ENCODE measurements around the gene TTL.

DNA sequence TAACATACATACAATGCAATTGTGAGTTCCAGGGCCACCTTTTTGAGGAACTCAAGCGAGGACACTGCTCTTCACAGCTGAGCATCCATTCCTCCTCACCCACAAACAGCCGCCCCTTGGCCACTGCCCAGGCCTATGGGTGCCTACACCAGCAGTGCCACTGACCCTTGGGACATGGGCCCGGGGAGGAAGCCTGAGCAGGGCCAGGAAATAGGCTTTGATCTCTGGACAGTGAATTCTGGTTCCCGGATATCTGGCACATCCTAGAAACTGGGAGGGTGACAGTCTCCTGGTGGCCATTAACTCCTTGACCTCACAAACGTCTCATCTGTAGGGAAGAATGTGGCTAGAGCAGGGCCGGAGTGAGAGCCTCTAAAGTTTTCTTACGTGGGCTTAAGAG is 5.5 kb upstream of the TTL start:
- TF ChIP-seq, protein P1, sequence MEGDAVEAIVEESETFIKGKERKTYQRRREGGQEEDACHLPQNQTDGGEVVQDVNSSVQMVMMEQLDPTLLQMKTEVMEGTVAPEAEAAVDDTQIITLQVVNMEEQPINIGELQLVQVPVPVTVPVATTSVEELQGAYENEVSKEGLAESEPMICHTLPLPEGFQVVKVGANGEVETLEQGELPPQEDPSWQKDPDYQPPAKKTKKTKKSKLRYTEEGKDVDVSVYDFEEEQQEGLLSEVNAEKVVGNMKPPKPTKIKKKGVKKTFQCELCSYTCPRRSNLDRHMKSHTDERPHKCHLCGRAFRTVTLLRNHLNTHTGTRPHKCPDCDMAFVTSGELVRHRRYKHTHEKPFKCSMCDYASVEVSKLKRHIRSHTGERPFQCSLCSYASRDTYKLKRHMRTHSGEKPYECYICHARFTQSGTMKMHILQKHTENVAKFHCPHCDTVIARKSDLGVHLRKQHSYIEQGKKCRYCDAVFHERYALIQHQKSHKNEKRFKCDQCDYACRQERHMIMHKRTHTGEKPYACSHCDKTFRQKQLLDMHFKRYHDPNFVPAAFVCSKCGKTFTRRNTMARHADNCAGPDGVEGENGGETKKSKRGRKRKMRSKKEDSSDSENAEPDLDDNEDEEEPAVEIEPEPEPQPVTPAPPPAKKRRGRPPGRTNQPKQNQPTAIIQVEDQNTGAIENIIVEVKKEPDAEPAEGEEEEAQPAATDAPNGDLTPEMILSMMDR (IDR thresholded peaks at IDR 0.05 in 8 of 11, conservative IDR thresholded peaks at IDR 0.05 in 3 of 11) = no peak
- TF ChIP-seq POLR2A (IDR thresholded peaks at IDR 0.05) = no peak

All from spleen (tissue), 7 donors.